ENCODE results near the gene PFDN6. TPM values are rescaled to one million over a fixed set of nuclear protein-coding genes. Genes with fewer than 3 reads are reported as not detected.

The PFDN6 gene
- total and polyA plus RNA-seq, 10 of the 15 experiments (the other 5 are each of a cell fraction or from before 2014, with no cell fraction given): 3.1 to 168 (median 82.6) TPM

DNA sequence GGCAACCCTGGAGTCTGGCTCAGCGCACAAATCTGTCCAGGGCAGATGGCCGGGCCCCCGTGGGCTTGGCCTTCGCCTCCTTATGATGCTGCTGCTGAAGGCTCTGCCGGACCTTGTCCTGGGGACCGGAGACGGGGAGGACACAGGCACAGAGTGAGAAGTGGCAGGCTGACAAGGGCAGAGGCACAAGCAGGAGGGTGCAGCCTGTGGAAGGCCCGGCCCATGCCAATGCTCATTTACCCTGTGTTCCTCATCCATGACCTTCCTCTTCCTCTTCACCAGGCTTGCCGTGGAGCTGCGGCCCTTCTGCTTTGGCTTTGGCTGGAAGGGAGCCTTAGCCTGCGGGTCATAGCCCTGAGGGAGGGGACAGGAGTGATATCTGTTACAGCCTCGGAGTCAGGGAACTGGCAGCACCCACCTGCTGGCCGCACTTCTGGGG, 10.1 kb upstream of the PFDN6 start:
- peaks cover 6% of the 10 kb centered on the region for H4K20me1 ChIP-seq (ENCODE audit: control insufficient read depth, insufficient read depth)
- no peak for FAIRE-seq
- no peak overlapping the region for H3K27ac ChIP-seq (ENCODE audit: control insufficient read depth, insufficient read depth)
- H3K79me2 ChIP-seq (ENCODE audit: control insufficient read depth, insufficient read depth, low read length): peaks cover 31% of the 10 kb centered on the region
- in situ Hi-C loops (cut with MboI): no loop called here
- DNase-seq (ENCODE audit: low read depth, low spot score): no peak
- no peak for ATAC-seq
- H2AFZ ChIP-seq (ENCODE audit: control insufficient read depth, low read depth, low read length): no peak overlapping the region
- no TSS peak for BruUV-seq (replicated peaks)
- H3K4me3 ChIP-seq: no peak overlapping the region
- peaks cover 25 to 29% of the 10 kb centered on the region in 2 experiments for H3K36me3 ChIP-seq (ENCODE audit: control insufficient read depth in 2 of 2, insufficient read depth in 2 of 2, low read length in 1 of 2)
- TF ChIP-seq SP1 (IDR thresholded peaks at IDR 0.05; ENCODE audit: low read depth, low read length) (no peak), ZZZ3 (IDR thresholded peaks at IDR 0.05; ENCODE audit: control insufficient read depth, insufficient read length, low read depth) (no peak), LARP7 (IDR thresholded peaks at IDR 0.05) (no peak), RAD51 (IDR thresholded peaks at IDR 0.05) (no peak), ZSCAN29 (IDR thresholded peaks at IDR 0.05) (no peak), NR2F1 (conservative IDR thresholded peaks at IDR 0.05) (no peak), SMAD5 (IDR thresholded peaks at IDR 0.05; ENCODE audit: low read depth) (no peak), NFXL1 (IDR thresholded peaks at IDR 0.05; ENCODE audit: borderline replicate concordance) (no peak), SMARCA5 (IDR thresholded peaks at IDR 0.05) (no peak), RUNX3 (IDR thresholded peaks at IDR 0.05; ENCODE audit: low read length) (no peak), SMC3 (IDR thresholded peaks at IDR 0.05; ENCODE audit: borderline replicate concordance, low read length) (no peak), POLR2AphosphoS5 (IDR thresholded peaks at IDR 0.05; ENCODE audit: low read length) (no peak), ZNF24 (IDR thresholded peaks at IDR 0.05) (no peak), SMAD1 (IDR thresholded peaks at IDR 0.05; ENCODE audit: low read depth, partially characterized antibody) (no peak), JUND (IDR thresholded peaks at IDR 0.05; ENCODE audit: low read depth, low read length) (no peak), ZNF207 (IDR thresholded peaks at IDR 0.05; ENCODE audit: borderline replicate concordance) (no peak)
- TF ChIP-seq, protein P1, sequence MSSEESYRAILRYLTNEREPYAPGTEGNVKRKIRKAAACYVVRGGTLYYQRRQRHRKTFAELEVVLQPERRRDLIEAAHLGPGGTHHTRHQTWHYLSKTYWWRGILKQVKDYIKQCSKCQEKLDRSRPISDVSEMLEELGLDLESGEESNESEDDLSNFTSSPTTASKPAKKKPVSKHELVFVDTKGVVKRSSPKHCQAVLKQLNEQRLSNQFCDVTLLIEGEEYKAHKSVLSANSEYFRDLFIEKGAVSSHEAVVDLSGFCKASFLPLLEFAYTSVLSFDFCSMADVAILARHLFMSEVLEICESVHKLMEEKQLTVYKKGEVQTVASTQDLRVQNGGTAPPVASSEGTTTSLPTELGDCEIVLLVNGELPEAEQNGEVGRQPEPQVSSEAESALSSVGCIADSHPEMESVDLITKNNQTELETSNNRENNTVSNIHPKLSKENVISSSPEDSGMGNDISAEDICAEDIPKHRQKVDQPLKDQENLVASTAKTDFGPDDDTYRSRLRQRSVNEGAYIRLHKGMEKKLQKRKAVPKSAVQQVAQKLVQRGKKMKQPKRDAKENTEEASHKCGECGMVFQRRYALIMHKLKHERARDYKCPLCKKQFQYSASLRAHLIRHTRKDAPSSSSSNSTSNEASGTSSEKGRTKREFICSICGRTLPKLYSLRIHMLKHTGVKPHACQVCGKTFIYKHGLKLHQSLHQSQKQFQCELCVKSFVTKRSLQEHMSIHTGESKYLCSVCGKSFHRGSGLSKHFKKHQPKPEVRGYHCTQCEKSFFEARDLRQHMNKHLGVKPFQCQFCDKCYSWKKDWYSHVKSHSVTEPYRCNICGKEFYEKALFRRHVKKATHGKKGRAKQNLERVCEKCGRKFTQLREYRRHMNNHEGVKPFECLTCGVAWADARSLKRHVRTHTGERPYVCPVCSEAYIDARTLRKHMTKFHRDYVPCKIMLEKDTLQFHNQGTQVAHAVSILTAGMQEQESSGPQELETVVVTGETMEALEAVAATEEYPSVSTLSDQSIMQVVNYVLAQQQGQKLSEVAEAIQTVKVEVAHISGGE (CRISPR knock-in tag; IDR thresholded peaks at IDR 0.05): no peak
- TF ChIP-seq, protein P2, sequence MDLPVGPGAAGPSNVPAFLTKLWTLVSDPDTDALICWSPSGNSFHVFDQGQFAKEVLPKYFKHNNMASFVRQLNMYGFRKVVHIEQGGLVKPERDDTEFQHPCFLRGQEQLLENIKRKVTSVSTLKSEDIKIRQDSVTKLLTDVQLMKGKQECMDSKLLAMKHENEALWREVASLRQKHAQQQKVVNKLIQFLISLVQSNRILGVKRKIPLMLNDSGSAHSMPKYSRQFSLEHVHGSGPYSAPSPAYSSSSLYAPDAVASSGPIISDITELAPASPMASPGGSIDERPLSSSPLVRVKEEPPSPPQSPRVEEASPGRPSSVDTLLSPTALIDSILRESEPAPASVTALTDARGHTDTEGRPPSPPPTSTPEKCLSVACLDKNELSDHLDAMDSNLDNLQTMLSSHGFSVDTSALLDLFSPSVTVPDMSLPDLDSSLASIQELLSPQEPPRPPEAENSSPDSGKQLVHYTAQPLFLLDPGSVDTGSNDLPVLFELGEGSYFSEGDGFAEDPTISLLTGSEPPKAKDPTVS (IDR thresholded peaks at IDR 0.05; ENCODE audit: low read depth, low read length): no peak
- TF ChIP-seq, protein P3, sequence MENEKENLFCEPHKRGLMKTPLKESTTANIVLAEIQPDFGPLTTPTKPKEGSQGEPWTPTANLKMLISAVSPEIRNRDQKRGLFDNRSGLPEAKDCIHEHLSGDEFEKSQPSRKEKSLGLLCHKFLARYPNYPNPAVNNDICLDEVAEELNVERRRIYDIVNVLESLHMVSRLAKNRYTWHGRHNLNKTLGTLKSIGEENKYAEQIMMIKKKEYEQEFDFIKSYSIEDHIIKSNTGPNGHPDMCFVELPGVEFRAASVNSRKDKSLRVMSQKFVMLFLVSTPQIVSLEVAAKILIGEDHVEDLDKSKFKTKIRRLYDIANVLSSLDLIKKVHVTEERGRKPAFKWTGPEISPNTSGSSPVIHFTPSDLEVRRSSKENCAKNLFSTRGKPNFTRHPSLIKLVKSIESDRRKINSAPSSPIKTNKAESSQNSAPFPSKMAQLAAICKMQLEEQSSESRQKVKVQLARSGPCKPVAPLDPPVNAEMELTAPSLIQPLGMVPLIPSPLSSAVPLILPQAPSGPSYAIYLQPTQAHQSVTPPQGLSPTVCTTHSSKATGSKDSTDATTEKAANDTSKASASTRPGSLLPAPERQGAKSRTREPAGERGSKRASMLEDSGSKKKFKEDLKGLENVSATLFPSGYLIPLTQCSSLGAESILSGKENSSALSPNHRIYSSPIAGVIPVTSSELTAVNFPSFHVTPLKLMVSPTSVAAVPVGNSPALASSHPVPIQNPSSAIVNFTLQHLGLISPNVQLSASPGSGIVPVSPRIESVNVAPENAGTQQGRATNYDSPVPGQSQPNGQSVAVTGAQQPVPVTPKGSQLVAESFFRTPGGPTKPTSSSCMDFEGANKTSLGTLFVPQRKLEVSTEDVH (IDR thresholded peaks at IDR 0.05; ENCODE audit: low read depth, partially characterized antibody): no peak
- WGBS (ENCODE audit: insufficient coverage, insufficient replicate concordance, low lambda C conversion rate, missing lambda C conversion rate): 88% methylated on average over 13 of the region's 13 CpGs
- ChIA-PET SMC1A (ENCODE audit: uncharacterized antibody, unreplicated experiment) (interaction anchor here (3.6 kb wide), 1 partner anchor 10 kb away, joined by 25 read pairs; the partner anchor contains the start of genes PFDN6 and WDR46), POLR2A (interaction anchor here (3.4 to 3.9 kb wide), 2 partner anchors 10 to 18 kb away, joined by 19 to 38 read pairs; partner anchors contain the start of genes PFDN6 and WDR46), RAD21 (ENCODE audit: unreplicated experiment) (no interaction called here), CTCF (interaction anchor here (1.7 to 3.9 kb wide), 3 partner anchors 30 to 152 kb away, joined by 3 to 22 read pairs (median 5); no protein-coding TSS in a partner anchor)
- H3K9me3 ChIP-seq (replicated peaks; ENCODE audit: control insufficient read depth, insufficient read depth, low read length): no peaks in the 10 kb centered on the region
- no peaks in the 10 kb centered on the region for H3K27me3 ChIP-seq (replicated peaks in 1 of 2; ENCODE audit: control insufficient read depth in 2 of 2, insufficient read depth in 2 of 2, low read length in 1 of 2)
- intact Hi-C loops (cut with micrococcal nuclease; ENCODE audit: unreplicated experiment): loop anchor here (5.0 kb wide), 1 partner anchor 113 kb away; the partner anchor contains the start of gene KIFC1
- H3K9ac ChIP-seq (ENCODE audit: control insufficient read depth, insufficient read depth, low read length): no peak overlapping the region
- H3K4me2 ChIP-seq (ENCODE audit: control insufficient read depth, insufficient read depth): no peak overlapping the region
- peaks cover 22% of the 10 kb centered on the region for H3K4me1 ChIP-seq (ENCODE audit: control insufficient read depth, insufficient read depth, low read length)
